Adipose tissue (tissue), 3 donors: ENCODE results near the gene SERPINB12. TPM values are rescaled to one million over a fixed set of nuclear protein-coding genes. Genes with fewer than 3 reads are reported as not detected.

Experiments used
- H3K27ac ChIP-seq: one replicate; pipeline ENCODE4 v1.5.1; 2013; ENCODE audit warnings: low read depth, low read length
- WGBS, 3 donors: extraction: QIAGEN DNeasy Blood & Tissue Kit; methylation state at CpG; one replicate each; pipeline ENCODE4 v1.1.7; 2013; 5-methylcytosine and 5-hydroxymethylcytosine counted together
- polyA plus RNA-seq, 3 donors: library from polyadenylated mRNA; stranded (reverse); fragments of 200-250 nt; gene quantifications; one replicate each; pipeline ENCODE4 v1.2.3, GENCODE V29; 2013
- donor health status: healthy with polysubstance abuse.
- donor health status: Bipolar disorder and iron deficiency.
- donor health status: healthy.

The SERPINB12 gene
- not detected for polyA plus RNA-seq

GRCh38 chr18:63542069-63542468, at the start of gene SERPINB12:
SERPINB12 (plus strand) TSS chr18:63542369; CDS start chr18:63556160, 13,791 bp downstream.
- no peak within 1 kb of the TSS for H3K27ac ChIP-seq
- 80 to 88% (median 81%) methylated on average over 1 of the region's 1 CpG for WGBS, 3 donors

DNA sequence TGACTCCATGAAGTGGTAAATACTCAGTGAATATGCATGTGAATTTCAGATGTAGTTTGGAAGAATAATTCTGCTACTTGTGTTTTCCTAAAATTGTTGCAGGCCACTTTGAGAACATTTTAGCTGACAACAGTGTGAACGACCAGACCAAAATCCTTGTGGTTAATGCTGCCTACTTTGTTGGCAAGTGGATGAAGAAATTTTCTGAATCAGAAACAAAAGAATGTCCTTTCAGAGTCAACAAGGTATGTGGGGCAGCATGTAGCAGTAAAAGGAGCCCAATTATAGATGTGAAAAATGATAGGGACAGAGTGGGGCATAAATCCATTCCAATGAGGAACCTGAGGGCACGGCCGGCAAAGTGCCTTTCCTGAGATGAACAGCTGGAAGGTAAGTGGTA, 49.3 kb upstream of the SERPINB12 start:
- 48 to 68% (median 50%) methylated on average over 3 of the region's 3 CpGs for WGBS, 3 donors
- no peak overlapping the region for H3K27ac ChIP-seq

- 78 to 92% (median 90%) methylated on average over 2 of the region's 2 CpGs for WGBS, 3 donors
- no peak overlapping the region for H3K27ac ChIP-seq
Observed at GRCh38 chr18:63495675-63496074, 46.5 kb upstream of the SERPINB12 start.

DNA sequence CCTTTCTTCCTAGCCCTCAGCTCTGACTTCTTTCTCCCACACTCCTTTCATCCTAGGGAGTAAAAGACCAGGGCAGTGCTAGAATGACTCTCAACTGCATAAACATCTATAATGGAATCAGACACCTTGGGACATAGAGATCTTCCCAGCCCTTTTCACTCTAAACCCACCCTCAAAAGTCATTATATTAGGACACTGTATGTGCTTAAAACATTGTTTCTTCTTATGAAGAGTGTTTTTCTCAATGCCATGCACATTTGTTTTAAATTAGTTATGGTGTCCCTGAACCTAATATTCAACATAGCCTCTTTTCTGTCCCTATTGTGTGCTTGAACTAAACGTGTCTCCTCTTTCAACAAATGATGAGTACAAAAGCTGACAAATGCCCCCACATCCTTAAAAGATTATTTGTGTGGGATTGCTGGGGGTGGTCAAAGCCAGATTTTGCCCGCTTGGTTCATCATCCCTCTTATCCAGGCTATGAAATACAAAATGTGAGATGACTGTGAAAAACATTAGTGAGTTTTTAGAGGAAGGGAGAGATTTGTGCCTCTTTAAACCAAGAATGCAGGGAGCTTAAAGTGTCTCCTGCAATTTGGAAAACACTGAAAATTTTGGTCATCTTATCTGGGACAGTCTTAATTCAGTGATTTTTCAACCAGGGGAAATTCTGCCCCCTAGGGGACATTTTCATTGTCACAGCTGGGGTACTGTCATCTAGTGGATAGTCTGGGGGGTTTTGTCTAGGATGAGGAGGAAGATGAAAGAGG, 36.4 kb upstream of the SERPINB12 start:
- H3K27ac ChIP-seq, result no peak overlapping the region
- WGBS, 3 donors, result 42 to 70% (median 54%) methylated on average over 2 of the region's 2 CpGs

GRCh38 chr18:63506336-63506646, 35.9 kb upstream of the SERPINB12 start:
- WGBS, 3 donors, result 48 to 75% (median 69%) methylated on average over 3 of the region's 3 CpGs
- no peak overlapping the region for H3K27ac ChIP-seq

GRCh38 chr18:63508596-63508995, 33.6 kb upstream of the SERPINB12 start:
- H3K27ac ChIP-seq, result no peak overlapping the region
- WGBS, 3 donors, result 20 to 52% (median 28%) methylated on average over 3 of the region's 3 CpGs

DNA sequence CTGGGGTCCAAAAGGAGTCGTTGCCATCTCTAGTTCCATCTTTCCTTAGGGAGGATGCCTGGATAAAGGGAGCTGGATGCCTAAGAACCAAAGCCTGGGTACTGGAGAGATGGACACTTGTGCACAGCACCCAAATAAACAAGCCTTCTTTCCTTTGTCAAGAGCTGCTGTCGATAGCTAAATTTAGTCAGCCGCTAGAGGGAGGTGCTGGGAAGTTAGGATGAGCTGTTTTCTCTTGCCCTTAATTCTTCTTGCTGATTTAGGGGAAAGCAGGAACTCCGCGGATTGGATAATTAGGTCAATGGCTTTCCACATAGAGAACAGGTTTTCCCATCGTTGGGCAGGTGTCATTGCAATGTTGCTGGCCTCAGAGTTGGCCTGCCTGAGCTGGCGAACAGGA, 30.9 kb upstream of the SERPINB12 start:
- no peak overlapping the region for H3K27ac ChIP-seq
- WGBS, 3 donors, result 30 to 39% (median 35%) methylated on average over 7 of the region's 7 CpGs

GRCh38 chr18:63514326-63514725, 27.8 kb upstream of the SERPINB12 start:
- WGBS, 3 donors, result 74 to 77% (median 76%) methylated on average over 6 of the region's 6 CpGs
- H3K27ac ChIP-seq, result no peak overlapping the region

DNA sequence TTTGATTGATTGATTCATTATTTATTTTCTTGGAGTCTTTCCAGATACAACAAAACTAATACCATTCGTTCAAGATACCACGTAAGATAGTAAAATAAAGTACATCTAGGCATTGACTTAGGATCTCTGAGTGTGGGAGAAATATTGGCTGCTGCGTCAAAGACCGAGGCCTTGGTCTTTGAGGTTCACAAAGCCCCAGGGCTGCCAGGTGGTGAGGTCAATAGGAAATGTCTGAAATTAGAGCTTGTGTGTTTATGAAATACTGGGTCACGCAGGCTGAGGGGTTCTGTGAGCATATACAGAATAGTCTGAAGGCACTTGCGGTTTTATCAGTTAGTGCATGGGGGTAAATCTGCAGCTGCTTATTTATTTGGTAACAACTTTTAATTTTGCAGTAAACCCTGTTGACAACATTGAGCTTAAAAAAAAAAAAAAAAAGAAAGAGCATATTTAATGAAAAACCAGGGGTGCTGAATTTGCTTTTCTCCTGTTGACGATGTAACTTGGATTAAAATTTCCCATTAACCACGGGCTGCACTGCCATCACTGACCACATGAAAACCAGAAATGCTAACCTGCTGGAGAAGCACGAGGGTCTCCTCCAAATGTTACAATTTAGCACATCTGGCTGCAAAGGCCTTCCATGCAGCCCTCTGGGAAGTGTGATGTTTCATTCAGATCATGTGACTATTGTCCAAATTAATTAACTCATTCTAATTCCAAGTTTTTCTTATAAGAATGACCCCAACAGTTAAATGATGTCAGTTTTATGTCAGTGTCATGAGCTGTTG, 27.1 kb upstream of the SERPINB12 start:
- 42 to 74% (median 64%) methylated on average over 9 of the region's 9 CpGs for WGBS, 3 donors
- H3K27ac ChIP-seq, result no peak overlapping the region

GRCh38 chr18:63515801-63516200, 26.4 kb upstream of the SERPINB12 start:
- 0 to 58% (median 0%) methylated on average over 1 of the region's 1 CpG for WGBS, 3 donors
- H3K27ac ChIP-seq, result no peak overlapping the region

- WGBS, 3 donors, result 27 to 34% (median 27%) methylated on average over 16 of the region's 16 CpGs
- H3K27ac ChIP-seq, result no peak overlapping the region
Observed at GRCh38 chr18:63518178-63519012, 23.8 kb upstream of the SERPINB12 start.

DNA sequence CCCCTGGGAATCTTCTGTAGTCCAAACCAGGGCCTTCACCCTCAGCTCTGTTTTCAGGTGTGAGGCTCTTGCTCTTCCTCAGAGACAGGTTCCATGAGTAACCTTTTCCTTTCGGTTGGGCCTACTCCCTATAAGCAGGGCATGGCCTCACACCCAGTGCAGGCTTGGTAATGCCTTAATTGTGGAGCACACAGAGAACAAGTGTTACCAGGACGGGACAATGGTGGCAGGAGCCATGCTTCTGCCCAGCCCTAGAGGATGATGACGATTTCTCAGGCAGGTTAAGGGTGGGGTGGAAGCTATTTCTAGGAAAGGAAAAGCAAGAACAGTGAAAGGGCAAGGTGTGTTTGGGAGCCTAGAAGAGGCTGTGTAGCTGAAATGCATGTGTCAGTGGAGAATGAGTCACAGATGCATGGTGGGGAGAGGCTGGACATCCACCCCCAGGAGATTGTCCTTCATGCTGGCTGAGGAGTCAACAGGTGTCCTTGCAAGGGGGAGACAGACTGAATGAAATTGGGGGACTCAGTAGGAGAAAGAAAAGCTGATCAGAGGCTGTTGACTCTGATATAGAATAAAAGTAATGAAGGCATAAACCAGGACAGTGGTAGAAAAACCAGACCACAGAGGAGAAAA, 22.0 kb upstream of the SERPINB12 start:
- 84 to 93% (median 86%) methylated on average over 3 of the region's 3 CpGs for WGBS, 3 donors

GRCh38 chr18:63523660-63524059, 18.5 kb upstream of the SERPINB12 start:
- 68 to 71% (median 70%) methylated on average over 4 of the region's 4 CpGs for WGBS, 3 donors
- H3K27ac ChIP-seq, result no peak overlapping the region

More for the DNA sequence above, 22.0 kb upstream of the SERPINB12 start:
- no peak overlapping the region for H3K27ac ChIP-seq

DNA sequence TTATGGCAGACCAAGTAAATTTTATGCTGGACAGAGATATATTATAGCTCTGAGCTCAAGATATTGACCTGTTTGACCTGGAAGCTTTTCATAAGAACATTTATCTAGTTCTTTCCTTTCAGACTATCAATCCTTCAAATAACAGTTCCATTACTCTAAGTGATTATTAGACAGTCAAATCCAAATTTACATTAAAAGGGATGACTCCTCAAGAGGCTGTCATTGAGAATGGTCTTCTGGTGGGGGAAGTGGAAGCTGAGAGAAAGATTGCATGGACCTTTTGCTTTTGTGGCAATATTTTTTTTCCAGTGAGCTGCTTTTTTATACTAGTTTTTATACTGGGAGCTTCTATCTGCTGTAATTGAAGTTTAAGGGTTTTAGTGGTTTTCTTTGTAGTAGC, 14.9 kb upstream of the SERPINB12 start:
- no peak overlapping the region for H3K27ac ChIP-seq

DNA sequence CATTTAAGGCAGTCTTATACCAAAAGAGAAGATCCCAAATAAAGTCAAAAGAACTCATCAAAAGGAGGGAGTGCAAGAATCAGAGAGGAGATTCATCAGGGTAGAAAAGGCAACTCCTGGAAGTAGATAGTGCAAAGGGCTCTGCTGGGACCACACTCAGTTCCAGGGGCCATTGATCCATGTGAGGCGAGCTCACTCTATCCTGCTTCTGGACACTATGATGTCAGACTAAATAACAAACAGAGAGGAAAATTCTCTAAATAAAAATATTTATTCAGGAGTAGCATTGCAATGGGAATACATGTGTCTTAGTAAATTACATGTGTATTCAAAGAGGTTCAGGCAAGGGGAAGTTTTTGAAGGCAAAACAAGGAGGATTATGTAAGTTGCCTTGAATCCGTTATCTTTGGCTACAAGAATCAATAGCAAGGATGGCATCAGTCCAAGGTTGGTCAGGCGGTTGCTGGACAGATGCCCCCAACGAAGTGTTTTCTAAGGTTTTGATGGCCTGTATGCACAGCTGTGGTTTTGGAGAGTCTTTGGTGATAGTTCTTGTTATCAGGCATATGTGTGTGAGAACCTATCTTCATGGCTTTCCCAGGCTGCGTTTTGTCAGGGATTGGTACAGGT, 13.2 kb upstream of the SERPINB12 start:
- H3K27ac ChIP-seq, result no peak overlapping the region
- 31 to 79% (median 71%) methylated on average over 5 of the region's 5 CpGs for WGBS, 3 donors

- H3K27ac ChIP-seq, result no peak overlapping the region
- WGBS, 3 donors, result 83 to 96% (median 92%) methylated on average over 2 of the region's 2 CpGs
Observed at GRCh38 chr18:63532471-63532870, 9.7 kb upstream of the SERPINB12 start.

DNA sequence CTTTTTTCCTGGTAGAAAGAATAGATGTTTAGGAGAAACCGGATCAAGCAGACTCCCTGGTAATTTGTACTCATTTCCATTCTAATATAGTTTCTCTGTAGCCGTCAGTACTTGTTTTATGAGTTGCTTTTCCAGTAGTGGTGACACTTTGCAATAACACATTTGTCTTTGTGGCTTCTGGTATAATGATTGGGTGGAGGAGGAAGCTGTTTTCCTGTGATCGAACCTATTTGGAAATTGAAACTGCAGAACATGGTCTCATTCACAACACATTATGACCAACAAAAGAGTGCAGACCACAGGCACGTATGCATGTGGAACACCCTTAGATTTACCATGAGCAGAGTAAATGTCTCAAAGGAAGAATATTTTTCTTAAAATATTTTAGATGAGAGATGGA, 7.6 kb upstream of the SERPINB12 start:
- 42 to 65% (median 42%) methylated on average over 4 of the region's 4 CpGs for WGBS, 3 donors
- no peak overlapping the region for H3K27ac ChIP-seq

DNA sequence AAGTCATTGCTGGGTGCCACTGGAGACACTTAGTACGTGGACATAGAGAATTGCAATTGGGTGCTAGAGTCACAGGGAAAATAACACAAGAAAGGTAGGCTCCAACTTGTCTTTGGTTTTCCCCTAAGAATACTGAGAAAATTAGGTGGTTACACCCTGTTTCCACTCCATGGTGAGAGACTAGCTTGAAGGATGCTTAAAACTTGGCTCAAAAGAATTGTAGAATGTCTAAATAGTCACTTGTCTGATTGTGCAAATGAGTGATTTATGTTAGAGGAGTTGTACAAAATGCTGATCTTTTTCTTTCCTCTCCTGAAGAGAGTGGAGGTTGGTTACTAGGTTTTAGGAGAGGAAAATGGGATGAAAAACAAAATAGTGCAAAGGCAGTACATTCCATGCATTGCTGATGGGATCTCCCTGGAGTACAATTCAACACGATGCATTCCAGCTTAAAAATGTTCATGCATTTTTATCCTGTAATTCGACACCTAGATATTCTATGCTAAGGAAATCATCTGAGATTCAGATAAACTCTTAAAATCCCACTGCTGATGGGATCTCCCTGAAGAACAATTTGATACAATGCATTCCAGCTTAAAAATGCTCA, 2.2 kb upstream of the SERPINB12 start:
- H3K27ac ChIP-seq, result no peak overlapping the region
- WGBS, 3 donors, result 56 to 63% (median 56%) methylated on average over 3 of the region's 3 CpGs
